RWPE1 (cell line): ENCODE data around the gene VPS36.

Experiments
- CTCF ChIA-PET: fragments of 350-600 bp; sonication (Branson Sonifier 250); formaldehyde crosslinking; extraction: SDS; loops from one replicate; lab custom pipeline; 2021; lab: Yijun Ruan, JAX
- POLR2A ChIA-PET: fragments of 400-600 bp; formaldehyde crosslinking; extraction: SDS; loops from one replicate; lab custom pipeline; 2020; ENCODE audit warnings: antibody characterized with exemption; ENCODE audit not compliant: low non-redundant PET; lab: Yijun Ruan, JAX
- DNase-seq: peaks from one replicate; pipeline ENCODE4 v3.0.0; 2012; ENCODE audit warnings: low spot score
- H3K27ac ChIP-seq: fragments of 450-650 bp; 2 replicates; pipeline ENCODE4 v1.5.1; 2017
- CTCF ChIP-seq: fragments of 450-650 bp; conservative IDR thresholded peaks from 2 replicates; pipeline ENCODE4 v1.5.1; 2017; ENCODE audit warnings: low read depth, mild to moderate bottlenecking

VPS36 gene

GRCh38 chr13:52399046-52399445 is 51.4 kb downstream of the VPS36 start:
- no peak for DNase-seq
- CTCF ChIA-PET: interaction anchor here (0.8 kb wide), 1 partner anchor 52 kb away, joined by 4 read pairs; no protein-coding TSS in a partner anchor
- TF ChIP-seq CTCF: no peak

GRCh38 chr13:52395704-52396103 is 54.7 kb downstream of the VPS36 start:
- ChIA-PET CTCF (interaction anchor here (1.3 kb wide), 1 partner anchor 55 kb away, joined by 3 read pairs; the partner anchor contains the start of gene VPS36), POLR2A (no interaction called here)
- H3K27ac ChIP-seq: no peak overlapping the region
- DNase-seq: no peak
- TF ChIP-seq CTCF: no peak

More at GRCh38 chr13:52399046-52399445, 51.4 kb downstream of the VPS36 start:
- H3K27ac ChIP-seq: no peak overlapping the region
- POLR2A ChIA-PET: no interaction called here

GRCh38 chr13:52394586-52394985 is 55.8 kb downstream of the VPS36 start:
- CTCF ChIA-PET: no interaction called here
- POLR2A ChIA-PET: no interaction called here
- no peak for TF ChIP-seq CTCF
- H3K27ac ChIP-seq: no peak overlapping the region
- no peak for DNase-seq

- no peak for TF ChIP-seq CTCF
- no peak for DNase-seq
- POLR2A ChIA-PET: no interaction called here
- CTCF ChIA-PET: no interaction called here
- peak overlapping the region; percentile 50 for H3K27ac ChIP-seq
Measured at GRCh38 chr13:52393572-52394357, 56.7 kb downstream of the VPS36 start.

GRCh38 chr13:52387721-52388120 is 62.7 kb downstream of the VPS36 start:
- ChIA-PET CTCF (interaction anchor here (0.7 kb wide), 1 partner anchor 10 kb away, joined by 3 read pairs; no protein-coding TSS in a partner anchor), POLR2A (no interaction called here)
- no peak for TF ChIP-seq CTCF
- H3K27ac ChIP-seq: no peak overlapping the region
- DNase-seq: no peak

- H3K27ac ChIP-seq: no peak overlapping the region
- POLR2A ChIA-PET: no interaction called here
- no peak for TF ChIP-seq CTCF
- CTCF ChIA-PET: interaction anchor here (0.6 kb wide), 1 partner anchor 21 kb away, joined by 3 read pairs; no protein-coding TSS in a partner anchor
- no peak for DNase-seq
Measured at GRCh38 chr13:52385870-52386269, 64.6 kb downstream of the VPS36 start.
